DND-41 (cell line): Measurements from ENCODE around the gene NFIB.

Experiments
- EZH2 ChIP-seq: IDR thresholded peaks from 3 replicates; pipeline ENCODE4 v1.6.1; 2012; ENCODE audit warnings: borderline replicate concordance, low read depth, mild to moderate bottlenecking, moderate library complexity, low read length, inconsistent platforms; ENCODE audit not compliant: severe bottlenecking
- TF ChIP-seq, protein P1 (sequence below): IDR thresholded peaks from 2 replicates; pipeline ENCODE4 v1.5.1; 2012; ENCODE audit warnings: borderline replicate concordance, low read length, moderate library complexity, mild to moderate bottlenecking; ENCODE audit not compliant: poor library complexity, severe bottlenecking; ENCODE audit errors: extremely low read depth

DNA sequence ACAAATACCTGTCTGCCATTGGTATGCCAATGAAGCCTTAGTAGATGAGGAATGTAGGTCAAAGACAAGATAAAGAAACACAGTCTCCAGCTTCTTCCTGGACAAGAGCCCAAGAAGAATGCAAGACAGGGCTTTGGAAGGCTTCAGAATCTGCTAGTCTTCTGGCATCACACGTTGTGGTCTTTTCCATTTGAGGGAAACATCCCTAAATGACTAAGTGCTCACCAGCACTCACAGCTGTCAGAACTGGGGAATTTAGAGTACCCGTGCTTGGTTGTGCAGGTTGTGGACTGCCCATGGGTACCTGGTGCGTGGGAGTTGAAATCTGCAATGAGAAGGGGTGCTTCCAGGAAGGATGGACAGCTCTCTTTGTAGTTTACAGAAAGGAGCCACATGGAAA is 27.1 kb upstream of the NFIB start:
- TF ChIP-seq, protein P1, sequence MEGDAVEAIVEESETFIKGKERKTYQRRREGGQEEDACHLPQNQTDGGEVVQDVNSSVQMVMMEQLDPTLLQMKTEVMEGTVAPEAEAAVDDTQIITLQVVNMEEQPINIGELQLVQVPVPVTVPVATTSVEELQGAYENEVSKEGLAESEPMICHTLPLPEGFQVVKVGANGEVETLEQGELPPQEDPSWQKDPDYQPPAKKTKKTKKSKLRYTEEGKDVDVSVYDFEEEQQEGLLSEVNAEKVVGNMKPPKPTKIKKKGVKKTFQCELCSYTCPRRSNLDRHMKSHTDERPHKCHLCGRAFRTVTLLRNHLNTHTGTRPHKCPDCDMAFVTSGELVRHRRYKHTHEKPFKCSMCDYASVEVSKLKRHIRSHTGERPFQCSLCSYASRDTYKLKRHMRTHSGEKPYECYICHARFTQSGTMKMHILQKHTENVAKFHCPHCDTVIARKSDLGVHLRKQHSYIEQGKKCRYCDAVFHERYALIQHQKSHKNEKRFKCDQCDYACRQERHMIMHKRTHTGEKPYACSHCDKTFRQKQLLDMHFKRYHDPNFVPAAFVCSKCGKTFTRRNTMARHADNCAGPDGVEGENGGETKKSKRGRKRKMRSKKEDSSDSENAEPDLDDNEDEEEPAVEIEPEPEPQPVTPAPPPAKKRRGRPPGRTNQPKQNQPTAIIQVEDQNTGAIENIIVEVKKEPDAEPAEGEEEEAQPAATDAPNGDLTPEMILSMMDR: no peak
- no peak for TF ChIP-seq EZH2
